Erythroblast (primary cell): ENCODE measurements around the gene MEOX2.

Experiments used
- GATA1 ChIP-seq: IDR thresholded peaks from 2 replicates; pipeline ENCODE4 v1.6.1; 2011; ENCODE audit warnings: low read depth, mild to moderate bottlenecking, control low read depth, low read length, moderate library complexity
- POLR2A ChIP-seq: IDR thresholded peaks from 2 replicates; pipeline ENCODE4 v1.6.1; 2011; ENCODE audit warnings: mild to moderate bottlenecking, low read length

- TF ChIP-seq POLR2A (no peak), GATA1 (no peak)
Observed at GRCh38 chr7:15681631-15682030, 4.9 kb downstream of the MEOX2 start.
